GM13977 (cell line): ENCODE results near the gene ZDHHC9.

Experiments used
- DNase-seq: peaks from one replicate; pipeline ENCODE4 v3.0.0; 2012; ENCODE audit warnings: low spot score
- in situ Hi-C: fragments of 300-500 bp; cut with MboI; formaldehyde crosslinking; loops from one replicate; pipeline ENCODE4 v1.12.0; 2022; ENCODE audit warnings: low sequenced_read_pairs, low pct_unique_long_range_greater_than_20kb, mixed read lengths, inconsistent platforms; ENCODE audit not compliant: unreplicated experiment
- TF ChIP-seq, protein P1 (sequence below): IDR thresholded peaks from 2 replicates; pipeline ENCODE4 v1.5.1; 2012; ENCODE audit warnings: mild to moderate bottlenecking, control low read depth; ENCODE audit not compliant: insufficient read depth; ENCODE audit errors: extremely low read depth, missing control alignments

ZDHHC9 gene

DNA sequence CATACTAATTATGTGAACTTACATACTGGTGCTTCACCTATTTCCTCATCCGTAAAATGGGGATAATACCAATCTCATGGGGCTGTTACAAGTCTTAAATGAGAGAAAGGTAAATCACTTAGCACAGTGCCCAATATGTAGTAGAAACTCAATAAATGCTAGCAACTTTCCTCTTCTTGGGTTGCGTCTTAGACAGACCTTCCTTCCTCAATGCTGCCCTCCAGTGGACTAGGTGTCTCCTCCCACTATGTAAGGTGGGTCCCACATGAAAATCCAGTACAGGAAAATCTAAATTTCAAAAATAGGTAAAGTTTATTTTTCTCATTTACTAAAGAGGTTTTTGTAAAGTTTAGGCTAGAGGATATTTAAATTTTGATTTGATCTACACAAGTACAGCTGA is 20.6 kb downstream of the ZDHHC9 start:
- peak; percentile 44 for DNase-seq
- in situ Hi-C loops, result no loop called here
- TF ChIP-seq, protein P1, sequence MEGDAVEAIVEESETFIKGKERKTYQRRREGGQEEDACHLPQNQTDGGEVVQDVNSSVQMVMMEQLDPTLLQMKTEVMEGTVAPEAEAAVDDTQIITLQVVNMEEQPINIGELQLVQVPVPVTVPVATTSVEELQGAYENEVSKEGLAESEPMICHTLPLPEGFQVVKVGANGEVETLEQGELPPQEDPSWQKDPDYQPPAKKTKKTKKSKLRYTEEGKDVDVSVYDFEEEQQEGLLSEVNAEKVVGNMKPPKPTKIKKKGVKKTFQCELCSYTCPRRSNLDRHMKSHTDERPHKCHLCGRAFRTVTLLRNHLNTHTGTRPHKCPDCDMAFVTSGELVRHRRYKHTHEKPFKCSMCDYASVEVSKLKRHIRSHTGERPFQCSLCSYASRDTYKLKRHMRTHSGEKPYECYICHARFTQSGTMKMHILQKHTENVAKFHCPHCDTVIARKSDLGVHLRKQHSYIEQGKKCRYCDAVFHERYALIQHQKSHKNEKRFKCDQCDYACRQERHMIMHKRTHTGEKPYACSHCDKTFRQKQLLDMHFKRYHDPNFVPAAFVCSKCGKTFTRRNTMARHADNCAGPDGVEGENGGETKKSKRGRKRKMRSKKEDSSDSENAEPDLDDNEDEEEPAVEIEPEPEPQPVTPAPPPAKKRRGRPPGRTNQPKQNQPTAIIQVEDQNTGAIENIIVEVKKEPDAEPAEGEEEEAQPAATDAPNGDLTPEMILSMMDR, result peak; percentile 53

DNA sequence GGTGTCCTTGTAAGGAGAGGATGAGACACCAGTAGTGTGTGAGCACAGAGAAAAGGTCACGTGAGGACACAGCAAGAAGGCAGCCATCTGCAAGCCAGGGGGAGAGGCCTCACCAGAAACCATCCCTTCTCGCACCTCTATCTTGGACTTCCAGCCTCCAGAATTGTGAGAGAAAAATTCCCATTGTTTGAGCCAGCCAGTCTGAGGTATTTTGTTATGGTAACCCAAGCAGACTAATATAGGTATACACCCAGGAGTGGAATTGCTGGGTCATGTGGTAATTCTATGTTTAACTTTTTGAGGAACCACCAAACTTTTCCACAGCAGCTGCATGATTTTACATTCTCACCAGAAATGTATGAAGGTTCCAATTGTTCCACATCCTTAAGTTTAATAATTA is 25.6 kb downstream of the ZDHHC9 start:
- TF ChIP-seq, protein P1, result no peak
- in situ Hi-C loops, result no loop called here
- DNase-seq, result no peak

DNA sequence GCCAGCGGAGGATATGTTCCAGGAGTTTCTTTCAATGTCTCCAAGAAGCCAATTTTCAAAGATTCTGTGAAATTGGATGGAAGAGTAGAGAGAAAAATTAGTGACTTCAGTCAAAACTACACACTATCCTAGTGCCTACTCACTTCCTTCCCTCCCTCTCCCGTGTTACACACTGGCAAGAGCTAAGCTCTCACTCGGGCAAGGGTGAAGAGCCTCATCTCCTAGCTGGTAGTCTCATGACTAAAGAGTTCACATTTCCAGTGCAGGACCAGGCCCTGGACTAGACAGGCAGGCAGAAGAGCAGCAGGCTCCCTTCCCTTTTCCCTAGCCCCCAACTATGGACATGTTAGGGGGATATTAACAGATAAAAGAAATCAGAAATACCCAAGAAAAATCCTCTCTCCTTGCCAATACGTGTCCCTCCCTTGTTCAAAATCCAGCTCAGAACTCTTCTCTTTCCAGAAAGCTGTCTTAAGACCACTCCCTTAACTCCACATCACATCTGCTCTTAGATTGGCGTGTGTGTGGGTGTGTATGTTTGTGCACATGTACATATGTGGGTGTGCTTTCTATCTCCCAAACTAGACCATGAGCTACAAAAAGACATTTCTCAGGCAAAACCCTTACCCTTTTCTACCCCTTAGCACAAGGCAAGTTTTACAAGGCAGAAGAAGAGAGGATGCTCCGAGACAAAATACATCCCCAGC is 29.9 kb downstream of the ZDHHC9 start:
- no peak for DNase-seq
- TF ChIP-seq, protein P1, result no peak
- in situ Hi-C loops, result no loop called here

GRCh38 chrX:129808829-129809796 is 34.6 kb downstream of the ZDHHC9 start:
- TF ChIP-seq, protein P1, result no peak
- in situ Hi-C loops, result no loop called here
- no peak for DNase-seq

DNA sequence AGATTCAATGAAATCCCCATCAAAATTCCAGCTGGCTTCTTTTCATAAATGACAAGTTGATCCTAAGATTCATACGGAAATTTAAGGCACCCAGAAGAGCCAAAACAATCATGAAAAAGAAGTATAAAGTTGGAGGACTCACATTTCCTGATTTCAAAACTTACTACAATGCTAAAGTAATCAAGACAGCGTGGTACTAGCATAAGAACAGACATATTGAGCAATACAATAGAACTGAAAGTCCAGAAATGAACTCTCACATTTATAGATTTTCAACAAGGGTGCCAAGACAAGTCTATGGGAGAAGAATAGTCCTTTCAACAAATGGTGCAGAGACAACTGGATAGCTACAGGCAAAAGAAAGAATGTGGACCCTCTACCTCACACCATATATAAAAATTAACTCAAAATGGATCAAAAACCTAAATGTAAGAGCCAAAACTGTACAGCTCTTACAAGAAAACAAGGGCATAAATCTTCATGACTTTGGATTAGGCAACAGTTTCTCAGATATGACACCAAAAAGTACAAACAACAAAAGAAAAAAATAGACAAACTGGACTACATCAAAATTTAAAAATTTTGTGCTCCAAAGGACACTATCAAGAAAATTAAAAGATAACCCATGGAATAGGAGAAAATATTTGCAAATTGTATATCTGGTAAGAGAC is 35.4 kb downstream of the ZDHHC9 start:
- DNase-seq, result no peak
- TF ChIP-seq, protein P1, result no peak
- in situ Hi-C loops, result no loop called here

GRCh38 chrX:129804806-129805205 is 38.9 kb downstream of the ZDHHC9 start:
- DNase-seq, result no peak
- TF ChIP-seq, protein P1, result no peak
- in situ Hi-C loops, result no loop called here
